ENCODE data around the gene GIPR. TPM values are rescaled to one million over a fixed set of nuclear protein-coding genes. Genes with fewer than 3 reads are reported as not detected.
A peak's percentile ranks its signal among the peaks of the same experiment; 100 is the strongest.

Gene GIPR
- total and polyA plus RNA-seq, 10 of the 15 experiments (the other 5 are each of a cell fraction or from before 2014, with no cell fraction given) = 1.7 to 26.3 (median 13.7) TPM

GRCh38 chr19:45645631-45646344, 22.2 kb upstream of the GIPR start (continued):
- peak; percentile 56; the same call in 1 of the 2 replicates for TF ChIP-seq ATF7 (IDR thresholded peaks at IDR 0.05; ENCODE audit: low read depth)

GRCh38 chr19:45646345-45646698, 21.7 kb upstream of the GIPR start:
- no peaks in the 10 kb centered on the region for H3K27me3 ChIP-seq (replicated peaks in 1 of 2; ENCODE audit: control insufficient read depth in 2 of 2, insufficient read depth in 2 of 2, low read length in 1 of 2)
- intact Hi-C loops (cut with micrococcal nuclease; ENCODE audit: unreplicated experiment) = loop anchor here (10.0 kb wide), 1 partner anchor 242 kb away; the partner anchor contains the start of genes POLR1G and PPP1R13L
- no peak overlapping the region for H3K27ac ChIP-seq (ENCODE audit: control insufficient read depth, insufficient read depth)
- ChIA-PET SMC1A (ENCODE audit: uncharacterized antibody, unreplicated experiment) (interaction anchor here (1.1 to 3.1 kb wide), 11 partner anchors 17 to 207 kb away, joined by 3 to 11 read pairs (median 3); partner anchors contain the start of gene QPCTL), POLR2A (interaction anchor here (0.6 to 1.3 kb wide), 13 partner anchors 9 to 177 kb away, joined by 3 to 9 read pairs (median 4); partner anchors contain the start of genes GIPR, OPA3 and SIX5), CTCF (interaction anchor here (0.6 to 1.7 kb wide), 13 partner anchors 16 to 207 kb away, joined by 3 to 15 read pairs (median 5); partner anchors contain the start of genes FBXO46, QPCTL and SNRPD2), RAD21 (ENCODE audit: unreplicated experiment) (interaction anchor here (0.8 to 2.2 kb wide), 16 partner anchors 22 to 207 kb away, joined by 3 to 14 read pairs (median 5); partner anchors contain the start of genes GIPR, QPCTL, SIX5 and SNRPD2)
- BruUV-seq (replicated peaks) = no TSS peak
- H3K79me2 ChIP-seq (ENCODE audit: control insufficient read depth, insufficient read depth, low read length) = no peaks in the 10 kb centered on the region
- 7% methylated on average over 9 of the region's 9 CpGs for WGBS (ENCODE audit: insufficient coverage, insufficient replicate concordance, low lambda C conversion rate, missing lambda C conversion rate)
- peak; percentile 41 for FAIRE-seq
- ATAC-seq = no peak
- peaks cover 14% of the 10 kb centered on the region for H3K4me1 ChIP-seq (ENCODE audit: control insufficient read depth, insufficient read depth, low read length)
- DNase-seq (ENCODE audit: low read depth, low spot score) = no peak
- peak overlapping the region; percentile 24; the same call in 1 of the 2 replicates for H3K9ac ChIP-seq (ENCODE audit: control insufficient read depth, insufficient read depth, low read length)
- H3K9me3 ChIP-seq (replicated peaks; ENCODE audit: control insufficient read depth, insufficient read depth, low read length) = no peaks in the 10 kb centered on the region
- H3K4me2 ChIP-seq (ENCODE audit: control insufficient read depth, insufficient read depth) = peak overlapping the region; percentile 23
- H4K20me1 ChIP-seq (ENCODE audit: control insufficient read depth, insufficient read depth) = no peaks in the 10 kb centered on the region
- in situ Hi-C loops (cut with MboI) = loop anchor here (10.0 kb wide), 1 partner anchor 122 kb away; no protein-coding TSS in a partner anchor
- H3K4me3 ChIP-seq = peak overlapping the region; percentile 63; the same call in 1 of the 2 replicates
- peak overlapping the region; percentile 93 for H2AFZ ChIP-seq (ENCODE audit: control insufficient read depth, low read depth, low read length)
- H3K36me3 ChIP-seq (ENCODE audit: control insufficient read depth in 2 of 2, insufficient read depth in 2 of 2, low read length in 1 of 2) = no peaks in the 10 kb centered on the region
- TF ChIP-seq JUNB (IDR thresholded peaks at IDR 0.05) (no peak), SMARCA5 (IDR thresholded peaks at IDR 0.05) (no peak), MTA3 (IDR thresholded peaks at IDR 0.05; ENCODE audit: borderline replicate concordance, low read length) (no peak), EED (IDR thresholded peaks at IDR 0.05; ENCODE audit: low read depth) (peak; percentile 39; the same call in 1 of the 2 replicates), NFXL1 (IDR thresholded peaks at IDR 0.05; ENCODE audit: borderline replicate concordance) (no peak), REST (IDR thresholded peaks at IDR 0.05; ENCODE audit: low read depth, low read length) (peak; percentile 67), SPI1 (IDR thresholded peaks at IDR 0.05; ENCODE audit: borderline replicate concordance, insufficient read depth, low read depth, low read length) (peak; percentile 79; the same call in 1 of the 2 replicates), NR2C2 (IDR thresholded peaks at IDR 0.05; ENCODE audit: borderline replicate concordance, control insufficient read depth, insufficient read length, low read depth) (no peak), IKZF1 (conservative IDR thresholded peaks at IDR 0.05) (no peak), NBN (IDR thresholded peaks at IDR 0.05) (0 out of 2 replicates have a peak, but pooled peaks have one; percentile 10), RELB (IDR thresholded peaks at IDR 0.05; ENCODE audit: low read depth) (0 out of 2 replicates have a peak, but pooled peaks have one; percentile 13), SIX5 (IDR thresholded peaks at IDR 0.05; ENCODE audit: low read depth, low read length, severe bottlenecking) (no peak), USF2 (IDR thresholded peaks at IDR 0.05; ENCODE audit: borderline replicate concordance, low read depth, low read length) (no peak), ZNF24 (IDR thresholded peaks at IDR 0.05) (peak; percentile 95)
